Left cardiac atrium (tissue), 4 donors: ENCODE data around the gene ATG7. TPM values are rescaled to one million over a fixed set of nuclear protein-coding genes. Genes with fewer than 3 reads are reported as not detected.
A peak's percentile ranks its signal among the peaks of the same experiment; 100 is the strongest.
"Not testable (repeated sequence)": the region's sequence is repeated elsewhere in the genome, so short reads cannot be mapped to it uniquely, and the experiment has no call there.

Experiments
- ATAC-seq, 2 donors: fragments of 200-7000 bp; cut with Tn5 transposase; one replicate each; pipeline ENCODE4 v1.9.1; 2020; ENCODE audit warnings: mild to moderate bottlenecking in 2 of 2, moderate library complexity in 2 of 2
- DNase-seq: peaks from one replicate; pipeline ENCODE4 v3.0.0-alpha.2; 2020
- intact Hi-C, 2 donors: fragments of 100-400 bp; cut with DNase I; formaldehyde crosslinking; loops; one replicate each; pipeline versions ENCODE4 v1.14.1 to v1.15.1; 2022 to 2023
- total RNA-seq, 2 donors: library from RNA; stranded (reverse); fragmentation: NEBNext Ultra II Directional; extraction: Animal tissue kit (Norgen Biotek cat#: 25700); gene quantifications; one replicate each; pipeline ENCODE4 v1.2.1, GENCODE V29; 2021
- donor health status: DM: no; HTN: yes; CAD: no.
- donor health status: DM: no; HTN: yes; CAD: no; lungs with severe emphysema.
- donor health status: DM: yes; HTN: yes; CAD: no.
- donor health status: Dilated cardiomyopathy.

The ATG7 gene
- total RNA-seq, 2 donors from 2014 or later, result 21.7 to 22.8 TPM

GRCh38 chr3:11436775-11437174 lies 164.6 kb downstream of the ATG7 start:
- intact Hi-C loops, result no loop called here
- no peak for ATAC-seq
- DNase-seq, result no peak

- no peak for DNase-seq
- intact Hi-C loops, result no loop called here
- no peak for ATAC-seq
Observed at GRCh38 chr3:11437506-11437905, 165.3 kb downstream of the ATG7 start.

GRCh38 chr3:11438646-11439045 lies 166.4 kb downstream of the ATG7 start:
- peak; percentile 42 to 62 for ATAC-seq
- DNase-seq, result no peak
- intact Hi-C loops, result no loop called here

GRCh38 chr3:11441346-11441745 lies 169.1 kb downstream of the ATG7 start:
- intact Hi-C loops, DNase-seq, ATAC-seq: not testable (repeated sequence)

- DNase-seq (no peak), ATAC-seq (no peak)
- intact Hi-C loops, result no loop called here
Observed at GRCh38 chr3:11444404-11444803, 172.2 kb downstream of the ATG7 start.

- intact Hi-C loops, DNase-seq, ATAC-seq: not testable (repeated sequence)
Observed at GRCh38 chr3:11445193-11445592, 173.0 kb downstream of the ATG7 start.

GRCh38 chr3:11445883-11446282 lies 173.7 kb downstream of the ATG7 start:
- DNase-seq (peak; percentile 42), ATAC-seq (peak; percentile 41 to 88)
- intact Hi-C loops, result no loop called here

- no peak for DNase-seq
- intact Hi-C loops, result no loop called here
- ATAC-seq, result no peak
Observed at GRCh38 chr3:11447584-11448200, 175.5 kb downstream of the ATG7 start.

- ATAC-seq (no peak), DNase-seq (no peak)
- intact Hi-C loops, result no loop called here
Observed at GRCh38 chr3:11450015-11450414, 177.8 kb downstream of the ATG7 start.

- ATAC-seq, result no peak
- no peak for DNase-seq
- intact Hi-C loops, result no loop called here
Observed at GRCh38 chr3:11452312-11452711, 180.1 kb downstream of the ATG7 start.

GRCh38 chr3:11452885-11453847 lies 181.0 kb downstream of the ATG7 start:
- ATAC-seq (peak; percentile 40 to 94), DNase-seq (peak; percentile 64)
- intact Hi-C loops, result no loop called here

GRCh38 chr3:11455956-11456355 lies 183.8 kb downstream of the ATG7 start:
- no peak for DNase-seq
- ATAC-seq, result no peak
- intact Hi-C loops, result no loop called here

GRCh38 chr3:11457135-11457534 lies 184.9 kb downstream of the ATG7 start:
- DNase-seq, result no peak
- ATAC-seq, result no peak
- intact Hi-C loops, result no loop called here

GRCh38 chr3:11459186-11459824 lies 187.1 kb downstream of the ATG7 start:
- ATAC-seq, result no peak
- intact Hi-C loops, result no loop called here
- no peak for DNase-seq

GRCh38 chr3:11461226-11461625 lies 189.0 kb downstream of the ATG7 start:
- DNase-seq, result no peak
- no peak for ATAC-seq
- intact Hi-C loops, result loop anchor here in 1 of 2 donors (10.0 kb wide), 1 partner anchor 184 kb away; the partner anchor contains the start of gene VGLL4

GRCh38 chr3:11462673-11463072 lies 190.5 kb downstream of the ATG7 start:
- intact Hi-C loops, result loop anchor here in 1 of 2 donors (10.0 kb wide), 1 partner anchor 182 kb away; the partner anchor contains the start of gene VGLL4
- not testable (repeated sequence) for ATAC-seq, DNase-seq

GRCh38 chr3:11463591-11463990 lies 191.4 kb downstream of the ATG7 start:
- ATAC-seq (no peak), DNase-seq (no peak)
- intact Hi-C loops, result loop anchor here in 1 of 2 donors (10.0 kb wide), 1 partner anchor 181 kb away; the partner anchor contains the start of gene VGLL4

- no peak for ATAC-seq
- DNase-seq, result no peak
- intact Hi-C loops, result loop anchor here in 1 of 2 donors (10.0 kb wide), 1 partner anchor 180 kb away; the partner anchor contains the start of gene VGLL4
Observed at GRCh38 chr3:11464356-11464755, 192.2 kb downstream of the ATG7 start.
